HepG2 (cell line): ENCODE measurements around the gene MPP3. TPM values are rescaled to one million over a fixed set of nuclear protein-coding genes. Genes with fewer than 3 reads are reported as not detected.
A peak's percentile ranks its signal among the peaks of the same experiment; 100 is the strongest.

Experiments used
- ARNT ChIP-seq: fragments of 450-650 bp; IDR thresholded peaks from 2 replicates; pipeline ENCODE4 v1.6.1; 2017
- E2F1 ChIP-seq: sonication (generic); formaldehyde crosslinking; IDR thresholded peaks from 2 replicates; pipeline ENCODE4 v1.5.0; 2020; ENCODE audit warnings: missing genetic modification reagents
- HES4 ChIP-seq: sonication (generic); formaldehyde crosslinking; IDR thresholded peaks from 2 replicates; pipeline ENCODE4 v1.9.0; 2021; ENCODE audit warnings: mild to moderate bottlenecking, missing genetic modification reagents, borderline replicate concordance
- HINFP ChIP-seq: sonication (generic); formaldehyde crosslinking; IDR thresholded peaks from 2 replicates; pipeline ENCODE4 v1.4.0; 2020; ENCODE audit warnings: low read depth, mild to moderate bottlenecking, missing genetic modification reagents
- KDM2A ChIP-seq: sonication (generic); formaldehyde crosslinking; IDR thresholded peaks from 2 replicates; pipeline ENCODE4 v1.4.0; 2020; ENCODE audit warnings: low read depth, missing genetic modification reagents, borderline replicate concordance
- MIXL1 ChIP-seq: IDR thresholded peaks from 2 replicates; pipeline ENCODE4 v1.6.1; 2016
- NFIC ChIP-seq: IDR thresholded peaks from 2 replicates; pipeline ENCODE4 v1.6.1; 2012; ENCODE audit warnings: mild to moderate bottlenecking, low read length, inconsistent platforms
- NRL ChIP-seq: sonication (generic); formaldehyde crosslinking; IDR thresholded peaks from 2 replicates; pipeline ENCODE4 v1.5.0; 2020; ENCODE audit warnings: missing genetic modification reagents, mild to moderate bottlenecking, moderate library complexity, borderline replicate concordance
- REXO4 ChIP-seq: sonication (generic); formaldehyde crosslinking; IDR thresholded peaks from 2 replicates; pipeline ENCODE4 v1.8.0; 2022; ENCODE audit warnings: missing genetic modification reagents, mild to moderate bottlenecking, borderline replicate concordance
- SAFB2 ChIP-seq: sonication (generic); formaldehyde crosslinking; IDR thresholded peaks from 2 replicates; pipeline ENCODE4 v1.5.1; 2020; ENCODE audit warnings: missing genetic modification reagents, low read depth, mild to moderate bottlenecking, borderline replicate concordance
- TAF15 ChIP-seq: fragments of 200-400 bp; formaldehyde crosslinking; IDR thresholded peaks from one replicate; pipeline ENCODE4 v1.6.1; 2018; ENCODE audit warnings: mild to moderate bottlenecking, low read depth, low read length; ENCODE audit not compliant: poor library complexity, severe bottlenecking
- TBL1XR1 ChIP-seq: fragments of 150-350 bp; IDR thresholded peaks from 2 replicates; pipeline ENCODE4 v1.6.1; 2014; ENCODE audit warnings: borderline replicate concordance, low read length; ENCODE audit not compliant: partially characterized antibody
- THYN1 ChIP-seq: sonication (generic); formaldehyde crosslinking; IDR thresholded peaks from 2 replicates; pipeline ENCODE4 v1.8.1; 2023; ENCODE audit warnings: low read depth, mild to moderate bottlenecking, moderate library complexity, missing genetic modification reagents, borderline replicate concordance
- TRIM24 ChIP-seq: sonication (generic); formaldehyde crosslinking; IDR thresholded peaks from 2 replicates; pipeline ENCODE4 v1.8.0; 2022; ENCODE audit warnings: mild to moderate bottlenecking, missing genetic modification reagents
- ZBTB3 ChIP-seq: sonication (generic); formaldehyde crosslinking; IDR thresholded peaks from 2 replicates; pipeline ENCODE4 v1.4.0; 2020; ENCODE audit warnings: low read depth, mild to moderate bottlenecking, moderate library complexity, missing genetic modification reagents, borderline replicate concordance
- ZFP37 ChIP-seq: sonication (generic); formaldehyde crosslinking; IDR thresholded peaks from 2 replicates; pipeline ENCODE4 v1.4.0; 2020; ENCODE audit warnings: missing genetic modification reagents, borderline replicate concordance
- ZFP91 ChIP-seq: sonication (generic); formaldehyde crosslinking; IDR thresholded peaks from 2 replicates; pipeline ENCODE4 v1.9.0; 2022; ENCODE audit warnings: missing genetic modification reagents, mild to moderate bottlenecking, borderline replicate concordance
- ZMAT5 ChIP-seq: sonication (generic); formaldehyde crosslinking; IDR thresholded peaks from 2 replicates; pipeline ENCODE4 v1.5.0; 2020; ENCODE audit warnings: mild to moderate bottlenecking, low read depth, missing genetic modification reagents, borderline replicate concordance
- ZMYM2 ChIP-seq: sonication (generic); formaldehyde crosslinking; IDR thresholded peaks from 2 replicates; pipeline ENCODE4 v1.8.0; 2022; ENCODE audit warnings: mild to moderate bottlenecking, missing genetic modification reagents
- ZNF10 ChIP-seq: sonication (generic); formaldehyde crosslinking; IDR thresholded peaks from 2 replicates; pipeline ENCODE4 v1.4.0; 2020; ENCODE audit warnings: mild to moderate bottlenecking, low read depth, missing genetic modification reagents, borderline replicate concordance
- ZNF3 ChIP-seq: IDR thresholded peaks from 2 replicates; pipeline ENCODE4 v1.7.0; 2017; ENCODE audit warnings: inconsistent platforms
- ZNF660 ChIP-seq: sonication (generic); formaldehyde crosslinking; IDR thresholded peaks from 2 replicates; pipeline ENCODE4 v1.5.1; 2020; ENCODE audit warnings: mild to moderate bottlenecking, low read depth, missing genetic modification reagents, borderline replicate concordance
- polyA plus RNA-seq, 8 experiments: library from polyadenylated mRNA; depleted of rRNA in 3 of 8; stranded (reverse) in 7 of 8; unstranded in 1 of 8; fragments of >200 nt; fragmentation: Illumina TruSeq in 4 of 8; extraction: Trizol in 4 of 8; gene quantifications; 2 replicates each; pipeline versions ENCODE4 v1.2.1 to v1.2.3, GENCODE V29; 2011 to 2016; ENCODE audit warnings: low read depth in 4 of 8, missing spikeins in 1 of 8, mixed read lengths in 1 of 8; ENCODE audit not compliant: insufficient read depth in 1 of 8
- total RNA-seq, 5 experiments: library from RNA; depleted of rRNA; stranded (reverse); fragments of >200 nt; fragmentation: Illumina TruSeq; extraction: Trizol; gene quantifications; 2 replicates each; pipeline ENCODE4 v1.2.3, GENCODE V29; 2016; ENCODE audit warnings: low read depth in 1 of 5
- TF ChIP-seq, protein P1 (sequence below): sonication (generic); formaldehyde crosslinking; IDR thresholded peaks from 2 replicates; pipeline ENCODE4 v1.4.0; 2020; ENCODE audit warnings: mild to moderate bottlenecking, missing genetic modification reagents

The MPP3 gene
- total and polyA plus RNA-seq, 2 of the 13 experiments (the other 11 are each of a cell fraction or from before 2014, with no cell fraction given), result 0.91 to 1.8 TPM

DNA sequence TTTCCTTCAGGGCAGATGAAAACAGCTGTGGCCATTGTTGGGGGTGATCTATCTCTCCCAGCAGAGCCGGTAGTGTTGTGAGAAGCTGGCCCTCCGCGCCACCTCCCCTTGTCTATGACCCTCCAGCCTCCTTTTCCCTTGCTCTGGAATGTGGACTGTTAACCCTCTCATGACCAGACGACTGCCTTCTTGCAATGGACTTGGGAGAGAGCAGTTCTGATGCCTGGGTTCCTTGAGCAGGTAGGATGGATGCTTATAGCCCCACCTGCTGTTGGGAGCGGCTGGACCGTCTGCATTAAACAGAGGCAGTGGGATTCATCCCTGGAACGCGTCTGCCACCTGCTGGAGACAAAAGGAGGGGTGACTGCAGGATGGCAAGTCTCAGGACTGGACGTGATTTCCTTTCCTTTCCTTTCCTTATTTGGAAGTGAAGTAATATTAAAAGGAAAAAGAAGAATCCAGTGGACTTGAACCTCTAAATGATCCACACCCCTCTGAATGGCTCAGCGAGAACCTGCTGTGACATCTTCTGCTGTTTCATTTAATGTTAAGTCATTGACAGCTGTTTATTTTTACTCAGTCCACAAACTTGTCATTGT lies 72.6 kb downstream of the MPP3 start (continued):
- TF ChIP-seq TBL1XR1 (no peak), SAFB2 (CRISPR knock-in tag) (no peak), TRIM24 (no peak), ZNF10 (no peak), REXO4 (no peak), ZMAT5 (CRISPR knock-in tag) (no peak), ZFP37 (no peak), THYN1 (no peak; the same call in 1 of the 2 replicates), TAF15 (no peak), HINFP (CRISPR knock-in tag) (0 out of 2 replicates have a peak, but pooled peaks have one; percentile 9), ZMYM2 (CRISPR knock-in tag) (no peak), KDM2A (CRISPR knock-in tag) (peak; percentile 93), ZNF660 (no peak), ZNF3 (no peak), E2F1 (CRISPR knock-in tag) (no peak), ARNT (no peak), NFIC (no peak), MIXL1 (peak; percentile 90), ZFP91 (CRISPR knock-in tag) (peak; percentile 62; the same call in 1 of the 2 replicates), NRL (CRISPR knock-in tag) (0 out of 2 replicates have a peak, but pooled peaks have one; percentile 30), HES4 (CRISPR knock-in tag) (no peak), ZBTB3 (CRISPR knock-in tag) (no peak)
- TF ChIP-seq, protein P1, sequence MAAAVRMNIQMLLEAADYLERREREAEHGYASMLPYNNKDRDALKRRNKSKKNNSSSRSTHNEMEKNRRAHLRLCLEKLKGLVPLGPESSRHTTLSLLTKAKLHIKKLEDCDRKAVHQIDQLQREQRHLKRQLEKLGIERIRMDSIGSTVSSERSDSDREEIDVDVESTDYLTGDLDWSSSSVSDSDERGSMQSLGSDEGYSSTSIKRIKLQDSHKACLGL (CRISPR knock-in tag), result no peak
